HepG2 (cell line): ENCODE measurements around the gene DCTN2.

Source experiments
- ADNP ChIP-seq: sonication (generic); formaldehyde crosslinking; IDR thresholded peaks from 2 replicates; pipeline ENCODE4 v1.4.0; 2020; ENCODE audit warnings: missing genetic modification reagents
- CREB1 ChIP-seq, 2 experiments: fragments of 450-650 bp in 1 of 2; IDR thresholded peaks; 2 replicates each; pipeline ENCODE4 v1.6.1; 2016 to 2017; ENCODE audit warnings: control low read depth in 1 of 2, mild to moderate bottlenecking in 1 of 2, missing compliant biosample characterization in 1 of 2, missing genetic modification characterization in 1 of 2
- CTCF ChIP-seq: sonication (generic); formaldehyde crosslinking; IDR thresholded peaks from 2 replicates; pipeline ENCODE4 v1.5.0; 2020; ENCODE audit warnings: mild to moderate bottlenecking, missing genetic modification reagents, moderate library complexity
- IKZF4 ChIP-seq: sonication (generic); formaldehyde crosslinking; IDR thresholded peaks from 2 replicates; pipeline ENCODE4 v1.5.1; 2020; ENCODE audit warnings: borderline replicate concordance, mild to moderate bottlenecking, low read depth, missing genetic modification reagents; ENCODE audit errors: not compliant biosample characterization
- IRF1 ChIP-seq: sonication (generic); formaldehyde crosslinking; IDR thresholded peaks from 2 replicates; pipeline ENCODE4 v1.4.0; 2020; ENCODE audit warnings: low read depth, mild to moderate bottlenecking, missing genetic modification reagents
- MYNN ChIP-seq: sonication (generic); formaldehyde crosslinking; IDR thresholded peaks from 2 replicates; pipeline ENCODE4 v1.4.0; 2020; ENCODE audit warnings: mild to moderate bottlenecking, low read depth, missing genetic modification reagents
- NCOA2 ChIP-seq: sonication (generic); formaldehyde crosslinking; IDR thresholded peaks from 2 replicates; pipeline ENCODE4 v1.8.0; 2022; ENCODE audit warnings: inconsistent platforms
- SP2 ChIP-seq: sonication (generic); formaldehyde crosslinking; IDR thresholded peaks from 2 replicates; pipeline ENCODE4 v1.5.1; 2020; ENCODE audit warnings: mild to moderate bottlenecking, missing genetic modification reagents
- TCF12 ChIP-seq, 2 experiments: fragments of 450-650 bp in 1 of 2; sonication (generic) in 1 of 2; formaldehyde crosslinking in 1 of 2; IDR thresholded peaks; 2 replicates each; pipeline versions ENCODE4 v1.6.1 to v1.8.0; 2017 to 2022; ENCODE audit warnings: antibody characterized with exemption in 1 of 2, mild to moderate bottlenecking in 1 of 2, missing genetic modification reagents in 1 of 2, moderate library complexity in 1 of 2

DNA sequence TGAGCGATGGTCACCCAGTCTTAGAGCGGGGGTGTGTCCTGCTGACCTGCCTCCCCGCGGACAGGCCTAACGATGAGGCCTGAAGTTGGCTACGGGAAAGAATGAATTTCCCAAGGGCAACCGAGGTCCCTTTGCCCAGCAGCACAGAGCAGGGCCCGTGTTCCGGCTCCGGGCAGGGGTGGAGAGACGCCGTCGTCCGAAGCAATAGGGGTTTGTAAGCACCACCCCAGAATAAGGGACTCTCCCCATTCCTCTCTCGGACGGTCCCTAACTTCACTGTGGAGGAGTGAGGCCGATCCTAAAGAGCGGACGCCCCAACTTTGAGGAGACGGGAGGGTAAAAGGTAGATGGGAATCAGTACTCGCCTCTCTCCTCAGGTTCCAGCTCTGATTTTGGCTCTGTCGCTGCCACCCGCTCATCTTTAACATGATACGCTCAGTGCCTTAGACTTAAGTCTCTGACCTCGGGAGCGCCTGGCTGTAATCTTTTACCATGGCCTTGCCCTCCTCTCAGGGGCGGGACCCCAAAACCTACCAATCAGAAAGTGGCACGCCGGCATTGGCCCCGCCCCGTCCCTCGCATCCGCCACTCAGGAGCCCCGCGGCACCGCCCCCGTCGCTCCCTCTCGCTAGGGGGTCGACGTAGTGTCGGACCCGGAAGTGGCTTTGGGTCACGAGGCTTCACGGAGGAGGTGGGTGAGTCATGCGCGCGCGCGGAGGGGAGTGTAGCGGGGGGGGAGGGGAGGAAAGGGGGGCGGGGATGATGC is 26.8 kb downstream of the DCTN2 start, which contains the start of gene DDIT3:
- peak; percentile 85 for TF ChIP-seq CREB1 (IDR thresholded peaks at IDR 0.05)
- peak; percentile 92 for TF ChIP-seq CREB1 (CRISPR knock-in tag; IDR thresholded peaks at IDR 0.05)
- TF ChIP-seq TCF12 (IDR thresholded peaks at IDR 0.05) = no peak
- no peak for TF ChIP-seq TCF12 (CRISPR knock-in tag; IDR thresholded peaks at IDR 0.05)
- TF ChIP-seq MYNN (CRISPR knock-in tag) = no peak
- TF ChIP-seq CTCF (CRISPR knock-in tag) = peak; percentile 30; the same call in 1 of the 2 replicates
- TF ChIP-seq ADNP = no peak
- TF ChIP-seq SP2 = peak; percentile 87
- no peak for TF ChIP-seq IKZF4 (CRISPR knock-in tag)
- TF ChIP-seq NCOA2 = peak; percentile 19; the same call in 1 of the 2 replicates
- TF ChIP-seq IRF1 (CRISPR knock-in tag) = 0 out of 2 replicates have a peak, but pooled peaks have one; percentile 71
